Measurements from ENCODE around the gene OTOF.

Gene OTOF

GRCh38 chr2:26407526-26407925, 70.4 kb downstream of the OTOF start:
- no peaks in the 10 kb centered on the region for H3K4me1 ChIP-seq (ENCODE audit: control insufficient read depth, insufficient read depth, low read length)
- no peaks in the 10 kb centered on the region for H3K36me3 ChIP-seq (ENCODE audit: control insufficient read depth, insufficient read depth, low read length)

More at GRCh38 chr2:26407526-26407925, 70.4 kb downstream of the OTOF start:
- no peaks in the 10 kb centered on the region for H3K9me3 ChIP-seq (ENCODE audit: control insufficient read depth, low read length)
- H3K9ac ChIP-seq (ENCODE audit: low read length): no peak overlapping the region
- H3K27me3 ChIP-seq (ENCODE audit: control insufficient read depth, insufficient read depth, low read length): no peaks in the 10 kb centered on the region
- H3K4me3 ChIP-seq (ENCODE audit: low read length): no peak overlapping the region
